T-helper 2 cell treated with Interferon-gamma antibody and Interleukin-4, amounts not matched to agents 100 ng/mL and 5 ng/mL, for 36 hours (primary cell): ENCODE measurements around the gene COMMD9. TPM values are rescaled to one million over a fixed set of nuclear protein-coding genes. Genes with fewer than 3 reads are reported as not detected.

Experiments
- intact Hi-C: fragments of 100-400 bp; cut with micrococcal nuclease; formaldehyde crosslinking; loops from one replicate; pipeline ENCODE4 v1.15.1; 2023
- total RNA-seq: library from RNA; stranded (reverse); gene quantifications from 2 replicates; pipeline ENCODE4 v1.2.3, GENCODE V29; 2022

Gene COMMD9
- total RNA-seq, 1 donor from 2014 or later = 53.6 TPM

- intact Hi-C loops = no loop called here
Observed at GRCh38 chr11:36258730-36259360, 30.4 kb downstream of the COMMD9 start.

GRCh38 chr11:36257351-36257750 is 31.9 kb downstream of the COMMD9 start:
- intact Hi-C loops = no loop called here

- intact Hi-C loops = no loop called here
Observed at GRCh38 chr11:36254713-36255112, 34.5 kb downstream of the COMMD9 start.

GRCh38 chr11:36253238-36253637 is 36.0 kb downstream of the COMMD9 start:
- intact Hi-C loops = no loop called here

GRCh38 chr11:36251823-36252222 is 37.4 kb downstream of the COMMD9 start:
- intact Hi-C loops = no loop called here

- intact Hi-C loops = no loop called here
Observed at GRCh38 chr11:36249246-36249645, 40.0 kb downstream of the COMMD9 start.

- intact Hi-C loops = no loop called here
Observed at GRCh38 chr11:36248436-36248835, 40.8 kb downstream of the COMMD9 start.

GRCh38 chr11:36247493-36247892 is 41.7 kb downstream of the COMMD9 start:
- intact Hi-C loops = no loop called here

- intact Hi-C loops = no loop called here
Observed at GRCh38 chr11:36243641-36244040, 45.6 kb downstream of the COMMD9 start.

- intact Hi-C loops = no loop called here
Observed at GRCh38 chr11:36241497-36241896, 47.7 kb downstream of the COMMD9 start.

- intact Hi-C loops = no loop called here
Observed at GRCh38 chr11:36240801-36241200, 48.4 kb downstream of the COMMD9 start.

- intact Hi-C loops = no loop called here
Observed at GRCh38 chr11:36240173-36240572, 49.1 kb downstream of the COMMD9 start.

GRCh38 chr11:36239636-36240035 is 49.6 kb downstream of the COMMD9 start:
- intact Hi-C loops = no loop called here

- intact Hi-C loops = no loop called here
Observed at GRCh38 chr11:36238881-36239280, 50.3 kb downstream of the COMMD9 start.

GRCh38 chr11:36238036-36238631 is 51.1 kb downstream of the COMMD9 start:
- intact Hi-C loops = no loop called here

GRCh38 chr11:36237391-36237790 is 51.8 kb downstream of the COMMD9 start:
- intact Hi-C loops = no loop called here

- intact Hi-C loops = no loop called here
Observed at GRCh38 chr11:36235750-36236149, 53.5 kb downstream of the COMMD9 start.

- intact Hi-C loops = no loop called here
Observed at GRCh38 chr11:36234825-36235224, 54.4 kb downstream of the COMMD9 start.

- intact Hi-C loops = no loop called here
Observed at GRCh38 chr11:36233204-36233603, 56.0 kb downstream of the COMMD9 start.

GRCh38 chr11:36230779-36231699 is 58.2 kb downstream of the COMMD9 start:
- intact Hi-C loops = no loop called here

- intact Hi-C loops = no loop called here
Observed at GRCh38 chr11:36229091-36229705, 60.0 kb downstream of the COMMD9 start.

- intact Hi-C loops = no loop called here
Observed at GRCh38 chr11:36228689-36229088, 60.5 kb downstream of the COMMD9 start.
